ENCODE measurements around the gene PCNT. TPM values are rescaled to one million over a fixed set of nuclear protein-coding genes. Genes with fewer than 3 reads are reported as not detected.
"Not testable (repeated sequence)": the region's sequence is repeated elsewhere in the genome, so short reads cannot be mapped to it uniquely, and the experiment has no call there.

Gene PCNT
- total RNA-seq, 3 donors from 2014 or later, result 25.2 to 31.0 (median 28.5) TPM

- H3K9me3 ChIP-seq, result no peaks in the 10 kb centered on the region
- intact Hi-C loops (cut with DNase I; ENCODE audit: low total_unique reads), result no loop called here
- no peaks in the 10 kb centered on the region for H3K4me1 ChIP-seq
- no peak overlapping the region for H3K4me3 ChIP-seq
- peaks cover 14% of the 10 kb centered on the region for H3K36me3 ChIP-seq
- TF ChIP-seq CTCF (IDR thresholded peaks at IDR 0.05) (no peak), POLR2A (IDR thresholded peaks at IDR 0.05) (no peak), POLR2AphosphoS5 (IDR thresholded peaks at IDR 0.05) (no peak)
- no peaks in the 10 kb centered on the region for H3K27me3 ChIP-seq
- DNase-seq (ENCODE audit: low spot score in 2 of 2), result no peak
- H3K27ac ChIP-seq, result no peak overlapping the region
These were observed 77.4 kb downstream of the PCNT start for GRCh38 chr21:46401186-46401910.

GRCh38 chr21:46402421-46402820 lies 78.5 kb downstream of the PCNT start:
- intact Hi-C loops (cut with DNase I; ENCODE audit: low total_unique reads), result no loop called here
- H3K36me3 ChIP-seq, result peaks cover 10% of the 10 kb centered on the region
- no peaks in the 10 kb centered on the region for H3K27me3 ChIP-seq
- no peak for DNase-seq (ENCODE audit: low spot score in 2 of 2)
- no peak overlapping the region for H3K4me3 ChIP-seq
- TF ChIP-seq POLR2AphosphoS5 (IDR thresholded peaks at IDR 0.05) (no peak), CTCF (IDR thresholded peaks at IDR 0.05) (no peak), POLR2A (IDR thresholded peaks at IDR 0.05) (no peak)
- no peaks in the 10 kb centered on the region for H3K9me3 ChIP-seq
- H3K4me1 ChIP-seq, result no peaks in the 10 kb centered on the region
- no peak overlapping the region for H3K27ac ChIP-seq

- H3K36me3 ChIP-seq; H3K4me3 ChIP-seq; intact Hi-C loops (cut with DNase I; ENCODE audit: low total_unique reads); H3K4me1 ChIP-seq; DNase-seq (ENCODE audit: low spot score in 2 of 2); H3K9me3 ChIP-seq; H3K27me3 ChIP-seq; H3K27ac ChIP-seq: not testable (repeated sequence)
These were observed 79.4 kb downstream of the PCNT start for GRCh38 chr21:46403234-46403811.

GRCh38 chr21:46404306-46404705 lies 80.3 kb downstream of the PCNT start:
- intact Hi-C loops (cut with DNase I; ENCODE audit: low total_unique reads), result no loop called here
- H3K4me1 ChIP-seq, result no peaks in the 10 kb centered on the region
- no peak overlapping the region for H3K27ac ChIP-seq
- no peak overlapping the region for H3K4me3 ChIP-seq
- H3K27me3 ChIP-seq, result no peaks in the 10 kb centered on the region
- TF ChIP-seq CTCF (IDR thresholded peaks at IDR 0.05) (no peak), POLR2AphosphoS5 (IDR thresholded peaks at IDR 0.05) (no peak), POLR2A (IDR thresholded peaks at IDR 0.05) (no peak)
- H3K36me3 ChIP-seq, result no peaks in the 10 kb centered on the region
- H3K9me3 ChIP-seq, result no peaks in the 10 kb centered on the region
- DNase-seq (ENCODE audit: low spot score in 2 of 2), result no peak

- TF ChIP-seq POLR2A (IDR thresholded peaks at IDR 0.05), result no peak
- no peak for TF ChIP-seq CTCF (IDR thresholded peaks at IDR 0.05)
- no peak for TF ChIP-seq POLR2AphosphoS5 (IDR thresholded peaks at IDR 0.05)
- no peak for DNase-seq (ENCODE audit: low spot score in 2 of 2)
- Histone ChIP-seq H3K27ac (no peak overlapping the region), H3K27me3 (no peaks in the 10 kb centered on the region), H3K4me1 (no peaks in the 10 kb centered on the region), H3K36me3 (no peaks in the 10 kb centered on the region), H3K4me3 (no peak overlapping the region), H3K9me3 (no peaks in the 10 kb centered on the region)
- intact Hi-C loops (cut with DNase I; ENCODE audit: low total_unique reads), result no loop called here
These were observed 82.0 kb downstream of the PCNT start for GRCh38 chr21:46406001-46406400.

Data from breast epithelium (tissue), 4 donors.